GM23248 (cell line): ENCODE data around the gene ZNF562. TPM values are rescaled to one million over a fixed set of nuclear protein-coding genes. Genes with fewer than 3 reads are reported as not detected.

Experiments used
- DNase-seq: peaks from one replicate; pipeline ENCODE4 v3.0.0-alpha.2; 2015
- H2AFZ ChIP-seq: fragments of 200-600 bp; sonication (generic); 2 replicates; pipeline ENCODE4 v1.6.1; 2016; ENCODE audit warnings: antibody characterized with exemption
- H3F3A ChIP-seq: fragments of 200-600 bp; sonication (generic); 2 replicates; pipeline ENCODE4 v1.6.1; 2016; ENCODE audit warnings: mild to moderate bottlenecking, antibody characterized with exemption, mixed run types; ENCODE audit not compliant: insufficient read depth
- H3K27ac ChIP-seq: fragments of 200-600 bp; sonication (generic); 2 replicates; pipeline ENCODE4 v1.5.1; 2016; ENCODE audit warnings: mild to moderate bottlenecking
- H3K27me3 ChIP-seq: fragments of 200-600 bp; sonication (generic); replicated peaks from 2 replicates; pipeline ENCODE4 v1.6.1; 2016; ENCODE audit warnings: mild to moderate bottlenecking; ENCODE audit not compliant: insufficient read depth
- H3K36me3 ChIP-seq: fragments of 200-600 bp; sonication (generic); 2 replicates; pipeline ENCODE4 v1.6.1; 2016; ENCODE audit warnings: low read depth, mild to moderate bottlenecking
- H3K4me1 ChIP-seq: fragments of 200-600 bp; sonication (generic); 2 replicates; pipeline ENCODE4 v1.6.1; 2016; ENCODE audit warnings: mild to moderate bottlenecking; ENCODE audit not compliant: insufficient read depth
- H3K4me2 ChIP-seq: fragments of 200-600 bp; sonication (generic); one replicate; pipeline ENCODE4 v1.6.1; 2016; ENCODE audit warnings: mild to moderate bottlenecking; ENCODE audit not compliant: unreplicated experiment
- H3K4me3 ChIP-seq: fragments of 200-600 bp; sonication (generic); 2 replicates; pipeline ENCODE4 v1.5.1; 2016; ENCODE audit warnings: mild to moderate bottlenecking
- H3K79me2 ChIP-seq: fragments of 200-600 bp; sonication (generic); 2 replicates; pipeline ENCODE4 v1.6.1; 2016; ENCODE audit warnings: mild to moderate bottlenecking; ENCODE audit not compliant: insufficient read depth
- H3K9ac ChIP-seq: fragments of 200-600 bp; sonication (generic); 2 replicates; pipeline ENCODE4 v1.6.1; 2016; ENCODE audit warnings: mild to moderate bottlenecking
- H3K9me2 ChIP-seq: fragments of 200-600 bp; sonication (generic); 2 replicates; pipeline ENCODE4 v1.6.1; 2016; ENCODE audit warnings: mixed run types, mild to moderate bottlenecking, moderate library complexity; ENCODE audit not compliant: insufficient read depth
- H3K9me3 ChIP-seq: fragments of 200-600 bp; sonication (generic); one replicate; pipeline ENCODE4 v1.6.1; 2017; ENCODE audit warnings: low read depth
- H4K20me1 ChIP-seq: fragments of 200-600 bp; sonication (generic); 2 replicates; pipeline ENCODE4 v1.6.0; 2016; ENCODE audit not compliant: insufficient read depth
- EZH2 ChIP-seq: fragments of 200-600 bp; sonication (generic); IDR thresholded peaks from 2 replicates; pipeline ENCODE4 v1.6.1; 2018; ENCODE audit warnings: antibody characterized with exemption, mild to moderate bottlenecking; ENCODE audit not compliant: insufficient read depth, poor library complexity, severe bottlenecking
- EZH2phosphoT487 ChIP-seq: fragments of 200-600 bp; sonication (generic); IDR thresholded peaks from 2 replicates; pipeline ENCODE4 v1.6.1; 2018; ENCODE audit warnings: antibody characterized with exemption, moderate library complexity, mild to moderate bottlenecking, low read depth; ENCODE audit not compliant: insufficient read depth
- WGBS, 2 experiments: methylation state at CpG; one replicate each; pipeline ENCODE4 v1.1.6; 2015 to 2017; ENCODE audit warnings: low lambda C conversion rate in 2 of 2, low coverage in 1 of 2; ENCODE audit errors: missing lambda C conversion rate in 2 of 2; 5-methylcytosine and 5-hydroxymethylcytosine counted together
- in situ Hi-C: fragments of 300-500 bp; cut with MboI; formaldehyde crosslinking; loops from 2 replicates; pipeline ENCODE4 v1.15.0; 2020
- polyA plus RNA-seq: library from polyadenylated mRNA; unstranded; fragments of >200 nt; fragmentation: Nextera tagmentation; extraction: Ambion mirVana; gene quantifications from 2 replicates; pipeline ENCODE4 v1.2.1, GENCODE V29; 2016
- total RNA-seq: library from RNA; depleted of rRNA; stranded (reverse); fragments of >200 nt; shearing (Covaris generic); gene quantifications from 2 replicates; pipeline ENCODE4 v1.2.3, GENCODE V29; 2014

ZNF562 gene
- total and polyA plus RNA-seq, 2 experiments from 2014 or later: 7.2 to 17.5 TPM

- peaks cover 13% of the 10 kb centered on the region; the same call in 1 of the 2 replicates for H3K36me3 ChIP-seq
- H2AFZ ChIP-seq: no peak overlapping the region
- H3K79me2 ChIP-seq: peaks cover 52% of the 10 kb centered on the region
- H4K20me1 ChIP-seq: no peaks in the 10 kb centered on the region
- no peak overlapping the region for H3K4me3 ChIP-seq
- no peak overlapping the region for H3K4me2 ChIP-seq
- no peaks in the 10 kb centered on the region for H3K4me1 ChIP-seq
- no peak for DNase-seq
- no peak overlapping the region for H3K27ac ChIP-seq
- 93 to 96% methylated on average over 1 of the region's 1 CpG for WGBS, 2 experiments
- H3K27me3 ChIP-seq: no peaks in the 10 kb centered on the region
- no peaks in the 10 kb centered on the region for H3K9me2 ChIP-seq
- H3K9ac ChIP-seq: no peak overlapping the region
- TF ChIP-seq EZH2 (no peak), EZH2phosphoT487 (no peak)
- H3K9me3 ChIP-seq: no peaks in the 10 kb centered on the region
- in situ Hi-C loops: no loop called here
- no peaks in the 10 kb centered on the region for H3F3A ChIP-seq
Observed at GRCh38 chr19:9645472-9645871, 29.4 kb downstream of the ZNF562 start.

GRCh38 chr19:9644472-9644871 lies 30.4 kb downstream of the ZNF562 start:
- H4K20me1 ChIP-seq: no peaks in the 10 kb centered on the region
- H2AFZ ChIP-seq: no peak overlapping the region
- H3K79me2 ChIP-seq: peaks cover 42% of the 10 kb centered on the region
- no peaks in the 10 kb centered on the region for H3F3A ChIP-seq
- WGBS, 2 experiments: 92 to 93% methylated on average over 4 of the region's 4 CpGs
- H3K4me3 ChIP-seq: no peak overlapping the region
- H3K27me3 ChIP-seq: no peaks in the 10 kb centered on the region
- in situ Hi-C loops: no loop called here
- TF ChIP-seq EZH2: no peak
- TF ChIP-seq EZH2phosphoT487: no peak
- no peaks in the 10 kb centered on the region for H3K9me3 ChIP-seq
- H3K4me1 ChIP-seq: no peaks in the 10 kb centered on the region
- H3K27ac ChIP-seq: no peak overlapping the region
- H3K9ac ChIP-seq: no peak overlapping the region
- DNase-seq: no peak
- peaks cover 6% of the 10 kb centered on the region; the same call in 1 of the 2 replicates for H3K36me3 ChIP-seq
- no peak overlapping the region for H3K4me2 ChIP-seq
- H3K9me2 ChIP-seq: no peaks in the 10 kb centered on the region

- Histone ChIP-seq H3K4me2 (no peak overlapping the region), H3K9me3 (no peaks in the 10 kb centered on the region), H3K79me2 (peaks cover 16% of the 10 kb centered on the region), H3F3A (no peaks in the 10 kb centered on the region), H3K36me3 (no peaks in the 10 kb centered on the region; the same call in 1 of the 2 replicates), H3K27me3 (no peaks in the 10 kb centered on the region), H3K4me1 (no peaks in the 10 kb centered on the region), H4K20me1 (no peaks in the 10 kb centered on the region), H3K27ac (no peak overlapping the region), H3K9ac (no peak overlapping the region), H2AFZ (no peak overlapping the region), H3K4me3 (no peak overlapping the region), H3K9me2 (no peaks in the 10 kb centered on the region)
- no peak for DNase-seq
- WGBS, 2 experiments: 96 to 97% methylated on average over 6 of the region's 6 CpGs
- TF ChIP-seq EZH2: no peak
- TF ChIP-seq EZH2phosphoT487: no peak
- in situ Hi-C loops: no loop called here
Observed at GRCh38 chr19:9641810-9642209, 33.1 kb downstream of the ZNF562 start.

GRCh38 chr19:9640956-9641355 lies 33.9 kb downstream of the ZNF562 start:
- Histone ChIP-seq H3K4me2 (no peak overlapping the region), H3K27ac (no peak overlapping the region), H3K79me2 (peaks cover 8% of the 10 kb centered on the region; the same call in 1 of the 2 replicates), H2AFZ (no peak overlapping the region), H3K9me3 (no peaks in the 10 kb centered on the region), H3K4me3 (no peak overlapping the region), H3K4me1 (no peaks in the 10 kb centered on the region), H3K9me2 (no peaks in the 10 kb centered on the region), H3K36me3 (no peaks in the 10 kb centered on the region; the same call in 1 of the 2 replicates), H4K20me1 (no peaks in the 10 kb centered on the region), H3K27me3 (no peaks in the 10 kb centered on the region), H3K9ac (no peak overlapping the region), H3F3A (no peaks in the 10 kb centered on the region)
- WGBS, 2 experiments: 87 to 90% methylated on average over 1 of the region's 1 CpG
- no peak for TF ChIP-seq EZH2
- no peak for TF ChIP-seq EZH2phosphoT487
- in situ Hi-C loops: no loop called here
- no peak for DNase-seq

GRCh38 chr19:9636018-9636417 lies 38.9 kb downstream of the ZNF562 start:
- WGBS, 2 experiments: 91 to 93% methylated on average over 5 of the region's 5 CpGs
- H3K4me3 ChIP-seq: no peak overlapping the region

More at GRCh38 chr19:9636018-9636417, 38.9 kb downstream of the ZNF562 start:
- Histone ChIP-seq H3K79me2 (no peaks in the 10 kb centered on the region), H3K9me2 (no peaks in the 10 kb centered on the region), H3K36me3 (no peaks in the 10 kb centered on the region), H3K4me2 (no peak overlapping the region), H3K9me3 (no peaks in the 10 kb centered on the region), H4K20me1 (no peaks in the 10 kb centered on the region), H3F3A (no peaks in the 10 kb centered on the region), H3K27ac (no peak overlapping the region), H2AFZ (no peak overlapping the region), H3K27me3 (no peaks in the 10 kb centered on the region), H3K4me1 (no peaks in the 10 kb centered on the region), H3K9ac (no peak overlapping the region)
- DNase-seq: no peak
- in situ Hi-C loops: no loop called here
- TF ChIP-seq EZH2phosphoT487 (no peak), EZH2 (no peak)
